Prostate gland (tissue), 2 donors: ENCODE measurements around the gene MAP4K2.

ENCODE experiments used
- CTCF ChIP-seq, 4 experiments: fragments of 200-600 bp in 2 of 4; fragments of 450-650 bp in 2 of 4; sonication (generic) in 2 of 4; IDR thresholded peaks; 1 replicate in 3 of 4; 2 replicates in 1 of 4; pipeline ENCODE4 v1.5.1; 2016 to 2019; ENCODE audit warnings: antibody characterized with exemption in 4 of 4, mild to moderate bottlenecking in 2 of 4, moderate library complexity in 2 of 4
- POLR2A ChIP-seq: fragments of 450-650 bp; IDR thresholded peaks from one replicate; pipeline ENCODE4 v1.6.1; 2016; ENCODE audit warnings: antibody characterized with exemption, mild to moderate bottlenecking

DNA sequence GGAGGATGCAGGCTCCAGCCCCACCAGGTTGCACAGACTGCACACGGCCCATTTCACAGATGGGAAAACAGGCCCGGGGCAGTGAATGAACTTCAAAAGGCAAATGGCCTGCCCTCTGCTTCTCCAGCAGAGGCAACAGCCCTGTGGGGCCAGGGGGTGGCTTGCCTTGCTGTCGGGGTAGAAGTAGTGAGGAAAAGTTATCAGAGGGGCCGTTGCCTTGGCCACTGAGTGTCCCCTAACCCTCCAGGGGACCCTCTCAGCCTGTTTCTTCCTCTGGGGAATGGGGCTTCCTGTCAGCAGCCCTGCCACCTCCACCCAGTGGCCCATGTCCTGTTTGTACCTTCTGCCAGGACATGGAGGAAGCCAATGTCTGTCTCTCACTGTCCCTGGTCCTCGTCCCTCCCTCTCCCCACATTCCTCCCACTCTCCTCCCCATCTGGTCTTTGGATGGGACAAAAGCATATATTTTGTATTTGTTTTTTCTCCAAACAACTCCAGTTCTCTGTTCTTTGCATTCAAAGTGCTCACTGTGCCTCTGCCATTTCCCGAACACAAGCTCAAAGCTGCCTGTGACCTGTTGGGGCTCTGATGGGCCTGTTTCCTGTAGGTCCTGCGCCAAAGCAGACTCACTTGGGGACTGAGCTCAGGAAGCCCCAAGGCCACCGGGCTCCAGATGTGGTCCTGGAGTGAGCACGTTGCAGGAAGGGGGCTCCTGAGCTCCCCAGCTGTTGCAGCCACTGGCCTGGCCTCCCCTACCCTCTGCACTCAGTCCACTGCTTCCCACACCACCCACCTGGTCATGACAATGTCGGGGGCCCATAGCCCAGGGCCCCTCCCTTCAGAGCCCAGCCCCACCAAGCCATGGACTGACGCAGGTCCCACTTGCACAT, 9.5 kb downstream of the MAP4K2 start:
- TF ChIP-seq CTCF (IDR thresholded peaks at IDR 0.05) (no peak), POLR2A (no peak)
